Upper lobe of left lung (tissue), 4 donors: ENCODE measurements around the gene UFM1.

Source experiments
- CTCF ChIP-seq, 6 experiments: fragments of 450-650 bp in 4 of 6; fragments of 200-600 bp in 2 of 6; sonication (generic) in 2 of 6; IDR thresholded peaks; one replicate each; pipeline ENCODE4 v1.5.1; 2016 to 2019; ENCODE audit warnings: antibody characterized with exemption in 6 of 6
- EP300 ChIP-seq, 4 donors: sonication (generic); formaldehyde crosslinking; IDR thresholded peaks; one replicate each; pipeline ENCODE4 v1.5.1; 2017; ENCODE audit warnings: antibody characterized with exemption in 4 of 4, control low read depth in 2 of 4
- POLR2A ChIP-seq, 4 donors: fragments of 450-650 bp; IDR thresholded peaks; one replicate each; pipeline ENCODE4 v1.5.1; 2016 to 2017; ENCODE audit warnings: antibody characterized with exemption in 4 of 4, mild to moderate bottlenecking in 2 of 4

GRCh38 chr13:38341149-38341692 is 8.4 kb upstream of the UFM1 start:
- TF ChIP-seq CTCF (IDR thresholded peaks at IDR 0.05) (no peak), EP300 (IDR thresholded peaks at IDR 0.05) (no peak), POLR2A (IDR thresholded peaks at IDR 0.05) (no peak)
